H1 (cell line): ENCODE data around the gene NUTM2D. TPM values are rescaled to one million over a fixed set of nuclear protein-coding genes. Genes with fewer than 3 reads are reported as not detected.
"Not testable (repeated sequence)": the region's sequence is repeated elsewhere in the genome, so short reads cannot be mapped to it uniquely, and the experiment has no call there.

Source experiments
- CTCF ChIA-PET: fragments of 300-600 bp; sonication (Branson Sonifier 250); formaldehyde crosslinking; loops from one replicate; lab custom pipeline; 2021; ENCODE audit not compliant: partially characterized antibody; lab: Charles Lee
- POLR2A ChIA-PET: fragments of 300-600 bp; sonication (Branson Sonifier 250); formaldehyde crosslinking; loops from one replicate; lab custom pipeline; 2021; ENCODE audit warnings: inconsistent platforms; ENCODE audit not compliant: partially characterized antibody; lab: Charles Lee
- DNase-seq, 2 experiments: peaks; one replicate each; pipeline versions ENCODE4 v3.0.0 to v3.0.0-alpha.2; 2010 to 2022; ENCODE audit warnings: low spot score in 2 of 2, low read depth in 1 of 2, mixed read lengths in 1 of 2
- FAIRE-seq: peaks from 2 replicates; lab custom pipeline; 2011; peaks lifted over from hg19 to GRCh38; lab: Jason Lieb, UNC
- H2AFZ ChIP-seq: 2 replicates; pipeline ENCODE4 v1.8.1; 2012; ENCODE audit warnings: low read length, inconsistent platforms
- H2AK5ac ChIP-seq: 2 replicates; pipeline ENCODE4 v1.6.1; 2013; ENCODE audit warnings: low read depth, low read length
- H2BK120ac ChIP-seq: replicated peaks from 2 replicates; pipeline ENCODE3; 2013; ENCODE audit warnings: low read depth, low read length, inconsistent platforms
- H2BK12ac ChIP-seq: 2 replicates; pipeline ENCODE4 v1.6.1; 2013; ENCODE audit warnings: low read depth, low read length
- H2BK15ac ChIP-seq: 2 replicates; pipeline ENCODE4 v1.6.1; 2013; ENCODE audit warnings: low read length
- H2BK20ac ChIP-seq: 2 replicates; pipeline ENCODE4 v1.6.1; 2013; ENCODE audit warnings: low read length
- H2BK5ac ChIP-seq: 2 replicates; pipeline ENCODE4 v1.6.1; 2013; ENCODE audit warnings: low read depth, low read length
- H3K14ac ChIP-seq: 2 replicates; pipeline ENCODE4 v1.6.1; 2013; ENCODE audit warnings: inconsistent platforms; ENCODE audit not compliant: insufficient read length
- H3K18ac ChIP-seq: 2 replicates; pipeline ENCODE4 v1.6.1; 2013; ENCODE audit warnings: low read length; ENCODE audit errors: extremely low read depth
- H3K23ac ChIP-seq: 2 replicates; pipeline ENCODE4 v1.6.1; 2013; ENCODE audit warnings: inconsistent platforms; ENCODE audit not compliant: insufficient read length
- H3K23me2 ChIP-seq: 2 replicates; pipeline ENCODE4 v1.6.1; 2013; ENCODE audit warnings: low read depth, low read length
- H3K27ac ChIP-seq: 2 replicates; pipeline ENCODE4 v1.6.1; 2011; ENCODE audit warnings: low read depth, low read length, inconsistent platforms
- H3K27me3 ChIP-seq, 4 experiments: replicated peaks in 1 of 4; 1 replicate in 1 of 4; 2 replicates in 3 of 4; pipeline versions ENCODE4 v1.6.1 to v1.8.1; 2011 to 2013; ENCODE audit warnings: low read length in 3 of 4, mild to moderate bottlenecking in 3 of 4, inconsistent platforms in 2 of 4, mixed read lengths in 2 of 4, moderate library complexity in 1 of 4; ENCODE audit not compliant: control insufficient read depth in 3 of 4, insufficient read depth in 3 of 4; ENCODE audit errors: extremely low read depth in 1 of 4
- H3K36me3 ChIP-seq, 4 experiments: 2 replicates each; pipeline versions ENCODE4 v1.6.1 to v1.8.1; 2011 to 2013; ENCODE audit warnings: mild to moderate bottlenecking in 4 of 4, low read length in 3 of 4, moderate library complexity in 2 of 4, control low read depth in 1 of 4, inconsistent platforms in 1 of 4; ENCODE audit not compliant: insufficient read depth in 4 of 4, control insufficient read depth in 2 of 4
- H3K4ac ChIP-seq: replicated peaks from 2 replicates; pipeline ENCODE3; 2013; ENCODE audit warnings: low read length, low read depth, mixed read lengths, inconsistent platforms; ENCODE audit not compliant: insufficient read length
- H3K4me1 ChIP-seq, 4 experiments: replicated peaks in 1 of 4; 1 replicate in 1 of 4; 2 replicates in 3 of 4; pipeline versions ENCODE4 v1.6.1 to v1.8.1; 2011 to 2013; ENCODE audit warnings: low read length in 3 of 4, inconsistent platforms in 2 of 4, mixed read lengths in 1 of 4; ENCODE audit not compliant: insufficient read depth in 4 of 4, control insufficient read depth in 3 of 4
- H3K4me2 ChIP-seq, 2 experiments: 2 replicates each; pipeline versions ENCODE4 v1.6.1 to v1.8.1; 2011 to 2013; ENCODE audit warnings: low read depth in 2 of 2, low read length in 2 of 2, control low read depth in 1 of 2, inconsistent platforms in 1 of 2, mild to moderate bottlenecking in 1 of 2; ENCODE audit not compliant: insufficient read depth in 1 of 2
- H3K4me3 ChIP-seq, 4 experiments: fragments of 200-600, 300-600 bp in 1 of 4; sonication (generic), shearing (Covaris generic), sonication (Bioruptor Twin) in 1 of 4; 2 replicates each; pipeline versions ENCODE4 v1.5.1 to v1.8.1; 2011 to 2016; ENCODE audit warnings: low read length in 4 of 4, low read depth in 3 of 4, control low read depth in 2 of 4, inconsistent platforms in 2 of 4, mild to moderate bottlenecking in 2 of 4, mixed read lengths in 1 of 4, moderate library complexity in 1 of 4; ENCODE audit not compliant: insufficient read depth in 2 of 4; ENCODE audit errors: extremely low read depth in 1 of 4
- H3K56ac ChIP-seq: replicated peaks from 2 replicates; pipeline ENCODE3; 2013; ENCODE audit warnings: low read depth, mild to moderate bottlenecking, mixed read lengths, low read length, inconsistent platforms; ENCODE audit not compliant: insufficient read length
- H3K79me1 ChIP-seq: 2 replicates; pipeline ENCODE4 v1.6.1; 2013; ENCODE audit warnings: low read depth, low read length, control low read depth
- H3K79me2 ChIP-seq, 2 experiments: 2 replicates each; pipeline versions ENCODE4 v1.6.1 to v1.8.1; 2012 to 2013; ENCODE audit warnings: low read length in 2 of 2, mild to moderate bottlenecking in 2 of 2, inconsistent platforms in 1 of 2; ENCODE audit not compliant: insufficient read depth in 2 of 2, control insufficient read depth in 1 of 2
- H3K9ac ChIP-seq, 4 experiments: replicated peaks in 1 of 4; 1 replicate in 1 of 4; 2 replicates in 3 of 4; pipeline versions ENCODE4 v1.6.1 to v1.8.1; 2011 to 2013; ENCODE audit warnings: low read depth in 3 of 4, low read length in 3 of 4, control low read depth in 2 of 4, mild to moderate bottlenecking in 2 of 4, moderate library complexity in 2 of 4, inconsistent platforms in 1 of 4; ENCODE audit errors: extremely low read depth in 1 of 4
- H3K9me3 ChIP-seq, 2 experiments: 2 replicates each; pipeline versions ENCODE4 v1.6.1 to v1.8.1; 2012 to 2013; ENCODE audit warnings: mild to moderate bottlenecking in 2 of 2, moderate library complexity in 2 of 2, control low read depth in 1 of 2, inconsistent platforms in 1 of 2, low read depth in 1 of 2, low read length in 1 of 2, mixed read lengths in 1 of 2; ENCODE audit not compliant: insufficient read depth in 2 of 2
- H4K20me1 ChIP-seq, 2 experiments: replicated peaks in 1 of 2; 2 replicates each; pipeline versions ENCODE3 to v1.8.1; 2011 to 2013; ENCODE audit warnings: inconsistent platforms in 2 of 2, low read length in 2 of 2, mild to moderate bottlenecking in 1 of 2; ENCODE audit not compliant: insufficient read depth in 2 of 2, control insufficient read depth in 1 of 2
- H4K5ac ChIP-seq: 2 replicates; pipeline ENCODE4 v1.6.1; 2013; ENCODE audit warnings: low read length, low read depth, mixed read lengths, inconsistent platforms; ENCODE audit not compliant: insufficient read length
- H4K8ac ChIP-seq: 2 replicates; pipeline ENCODE4 v1.8.0; 2013; ENCODE audit warnings: mild to moderate bottlenecking, moderate library complexity, low read length, inconsistent platforms; ENCODE audit not compliant: insufficient read depth; ENCODE audit errors: extremely low read depth
- H4K91ac ChIP-seq: replicated peaks from 2 replicates; pipeline ENCODE3; 2013; ENCODE audit warnings: low read length, mixed read lengths, inconsistent platforms; ENCODE audit not compliant: insufficient read length
- WGBS, 2 experiments: shearing (Covaris generic) in 1 of 2; methylation state at CpG; one replicate each; pipeline versions ENCODE4 v1.1.6 to v1.1.7; 2013 to 2015; ENCODE audit warnings: low lambda C conversion rate in 2 of 2, mixed read lengths in 2 of 2, inconsistent platforms in 1 of 2, low coverage in 1 of 2, missing lambda C conversion rate in 1 of 2; ENCODE audit not compliant: insufficient replicate concordance in 2 of 2, insufficient coverage in 1 of 2, insufficient read length in 1 of 2; ENCODE audit errors: extremely low coverage in 1 of 2, missing lambda C conversion rate in 1 of 2; 5-methylcytosine and 5-hydroxymethylcytosine counted together
- polyA plus RNA-seq, 7 experiments: library from polyadenylated mRNA; depleted of rRNA in 3 of 7; stranded (reverse) in 5 of 7; unstranded in 2 of 7; fragments of >200 nt in 5 of 7; fragments of 200-250 nt in 2 of 7; gene quantifications; 1 replicate in 5 of 7; 2 replicates in 1 of 7; 4 replicates in 1 of 7; pipeline versions ENCODE4 v1.2.1 to v1.2.3, GENCODE V29; 2011 to 2013; ENCODE audit warnings: missing spikeins in 2 of 7, mixed read lengths in 2 of 7
- total RNA-seq: library from RNA; stranded (reverse); fragmentation: NEBNext Ultra II Directional; extraction: Animal tissue kit (Norgen Biotek cat#: 25700); gene quantifications from 2 replicates; pipeline ENCODE4 v1.2.1, GENCODE V29; 2021

Gene NUTM2D
- total and polyA plus RNA-seq, 2 of the 8 experiments (the other 6 are each of a cell fraction or from before 2014, with no cell fraction given): 0.76 to 2.2 TPM

DNA sequence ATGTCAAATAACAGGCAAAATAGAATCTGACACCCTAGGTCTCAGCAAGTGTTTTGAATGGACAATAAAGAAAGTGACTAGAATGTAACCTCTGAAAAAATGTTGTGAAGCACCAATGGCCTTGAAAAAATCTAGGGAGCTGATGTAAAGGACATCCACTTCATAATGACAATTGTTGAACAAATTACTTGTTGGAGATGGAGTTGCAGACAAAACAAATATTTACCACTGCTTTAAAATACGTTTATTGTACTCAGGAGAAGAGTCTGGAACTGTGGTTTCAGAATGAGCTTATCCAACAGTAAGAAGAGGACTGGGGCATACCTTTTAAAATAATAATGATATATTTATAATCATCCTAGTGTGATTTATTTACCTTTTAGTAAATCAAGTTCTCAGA is 11.8 kb upstream of the NUTM2D start:
- H3K79me1 ChIP-seq, H3K4me1 ChIP-seq, H4K5ac ChIP-seq, H3K23me2 ChIP-seq, H3K14ac ChIP-seq, DNase-seq, H3K9me3 ChIP-seq, H3K4ac ChIP-seq, H2BK20ac ChIP-seq, CTCF ChIA-PET, H2BK120ac ChIP-seq, H3K79me2 ChIP-seq, H3K23ac ChIP-seq, H3K18ac ChIP-seq, H3K27ac ChIP-seq, H2BK5ac ChIP-seq, H2BK15ac ChIP-seq, H3K4me2 ChIP-seq, H2AFZ ChIP-seq, H4K91ac ChIP-seq, H3K9ac ChIP-seq, H2AK5ac ChIP-seq, H3K36me3 ChIP-seq, POLR2A ChIA-PET, H4K20me1 ChIP-seq, H2BK12ac ChIP-seq, H3K27me3 ChIP-seq, H3K56ac ChIP-seq, H4K8ac ChIP-seq, FAIRE-seq, H3K4me3 ChIP-seq: not testable (repeated sequence)
- WGBS, 2 experiments: 68% methylated on average over 1 of the region's 1 CpG; no CpG with 5 or more reads in 1 of the 2 experiments

DNA sequence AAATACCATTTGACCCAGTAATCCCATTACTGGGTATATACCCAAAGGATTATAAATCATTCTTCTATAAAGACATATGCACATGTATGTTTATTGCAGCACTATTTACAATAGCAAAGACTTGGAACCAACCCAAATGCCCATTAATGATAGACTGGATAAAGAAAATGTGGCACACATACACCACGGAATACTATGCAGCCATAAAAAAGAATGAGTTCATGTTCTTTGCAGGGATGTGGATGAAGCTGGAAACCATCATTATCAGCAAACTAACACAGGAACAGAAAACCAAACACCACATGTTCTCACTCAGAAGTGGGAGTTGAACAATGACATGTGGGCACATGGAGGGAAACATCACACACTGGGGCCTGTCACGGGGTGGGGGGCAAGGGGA is 7.4 kb upstream of the NUTM2D start:
- H2BK12ac ChIP-seq, H3K23ac ChIP-seq, H3K4me2 ChIP-seq, H3K4me1 ChIP-seq, DNase-seq, H2BK20ac ChIP-seq, FAIRE-seq, H3K27ac ChIP-seq, H2BK15ac ChIP-seq, H3K18ac ChIP-seq, H4K8ac ChIP-seq, H2BK120ac ChIP-seq, POLR2A ChIA-PET, H3K9me3 ChIP-seq, H3K23me2 ChIP-seq, H3K56ac ChIP-seq, H3K14ac ChIP-seq, H3K79me2 ChIP-seq, H3K79me1 ChIP-seq, H2AK5ac ChIP-seq, H3K4ac ChIP-seq, H3K4me3 ChIP-seq, H3K27me3 ChIP-seq, H2AFZ ChIP-seq, H3K36me3 ChIP-seq, H2BK5ac ChIP-seq, H4K91ac ChIP-seq, H3K9ac ChIP-seq, H4K5ac ChIP-seq, CTCF ChIA-PET, H4K20me1 ChIP-seq: not testable (repeated sequence)
- 91% methylated on average over 2 of the region's 2 CpGs; no CpG with 5 or more reads in 1 of the 2 experiments for WGBS, 2 experiments
